Mesodermal cell (in vitro differentiated cells): ENCODE data around the gene PDE9A.

Source experiments
- H3K27ac ChIP-seq: 2 replicates; pipeline ENCODE4 v1.7.0; 2013; ENCODE audit warnings: mild to moderate bottlenecking, low read depth, low read length, moderate library complexity; ENCODE audit not compliant: severe bottlenecking
- H3K36me3 ChIP-seq: 2 replicates; pipeline ENCODE4 v1.7.1; 2013; ENCODE audit warnings: mild to moderate bottlenecking, low read length, moderate library complexity; ENCODE audit not compliant: control insufficient read depth, insufficient read depth
- H3K4me1 ChIP-seq: one replicate; pipeline ENCODE4 v1.7.1; 2013; ENCODE audit warnings: mild to moderate bottlenecking, low read length; ENCODE audit not compliant: insufficient read depth, control insufficient read depth, poor library complexity, severe bottlenecking
- H3K4me3 ChIP-seq: 2 replicates; pipeline ENCODE4 v1.7.0; 2013; ENCODE audit warnings: low read length, control low read depth, mild to moderate bottlenecking; ENCODE audit not compliant: insufficient read depth, poor library complexity, severe bottlenecking; ENCODE audit errors: extremely low read depth
- H3K9me3 ChIP-seq: 2 replicates; pipeline ENCODE4 v1.7.1; 2013; ENCODE audit warnings: mild to moderate bottlenecking, low read length, moderate library complexity; ENCODE audit not compliant: control insufficient read depth
- WGBS, 2 experiments: methylation state at CpG; one replicate each; pipeline ENCODE4 v1.1.5; 2013; ENCODE audit warnings: missing lambda C conversion rate in 2 of 2; ENCODE audit not compliant: insufficient coverage in 2 of 2; 5-methylcytosine and 5-hydroxymethylcytosine counted together

The PDE9A gene

GRCh38 chr21:42666925-42667324 lies 13.5 kb downstream of the PDE9A start:
- Histone ChIP-seq H3K4me1 (no peaks in the 10 kb centered on the region), H3K4me3 (no peak overlapping the region), H3K9me3 (peaks cover 3% of the 10 kb centered on the region), H3K36me3 (peaks cover 20% of the 10 kb centered on the region), H3K27ac (no peak overlapping the region)
- WGBS, 2 experiments, result 93 to 98% methylated on average over 9 to 10 of the region's 11 CpGs

- H3K4me1 ChIP-seq, result peaks cover 4% of the 10 kb centered on the region
- H3K9me3 ChIP-seq, result peaks cover 3% of the 10 kb centered on the region
- WGBS, 2 experiments, result 85 to 88% methylated on average over 32 of the region's 34 CpGs
- H3K27ac ChIP-seq, result no peak overlapping the region
- no peak overlapping the region for H3K4me3 ChIP-seq
- H3K36me3 ChIP-seq, result peaks cover 13% of the 10 kb centered on the region
Measured at GRCh38 chr21:42668298-42668992, 15.0 kb downstream of the PDE9A start.

- no peak overlapping the region for H3K27ac ChIP-seq
- peaks cover 3% of the 10 kb centered on the region for H3K9me3 ChIP-seq
- 63 to 69% methylated on average over 10 to 13 of the region's 13 CpGs for WGBS, 2 experiments
- H3K4me3 ChIP-seq, result no peak overlapping the region
- peaks cover 13% of the 10 kb centered on the region for H3K36me3 ChIP-seq
- H3K4me1 ChIP-seq, result peaks cover 10% of the 10 kb centered on the region
Measured at GRCh38 chr21:42669041-42669440, 15.6 kb downstream of the PDE9A start.

- peaks cover 13% of the 10 kb centered on the region for H3K36me3 ChIP-seq
- H3K9me3 ChIP-seq, result peaks cover 3% of the 10 kb centered on the region
- H3K4me1 ChIP-seq, result peaks cover 19% of the 10 kb centered on the region
- 80 to 84% methylated on average over 8 of the region's 8 CpGs for WGBS, 2 experiments
- no peak overlapping the region for H3K4me3 ChIP-seq
- no peak overlapping the region for H3K27ac ChIP-seq
Measured at GRCh38 chr21:42670058-42670880, 16.8 kb downstream of the PDE9A start.

GRCh38 chr21:42670884-42671283 lies 17.5 kb downstream of the PDE9A start:
- peaks cover 19% of the 10 kb centered on the region for H3K4me1 ChIP-seq
- H3K36me3 ChIP-seq, result peaks cover 7% of the 10 kb centered on the region
- no peak overlapping the region for H3K27ac ChIP-seq
- H3K9me3 ChIP-seq, result no peaks in the 10 kb centered on the region
- no peak overlapping the region for H3K4me3 ChIP-seq
- 93 to 97% methylated on average over 7 of the region's 9 CpGs for WGBS, 2 experiments

GRCh38 chr21:42671778-42672593 lies 18.6 kb downstream of the PDE9A start:
- 92 to 94% methylated on average over 7 to 9 of the region's 15 CpGs for WGBS, 2 experiments
- Histone ChIP-seq H3K4me3 (no peak overlapping the region), H3K27ac (no peak overlapping the region), H3K9me3 (no peaks in the 10 kb centered on the region), H3K36me3 (peaks cover 4% of the 10 kb centered on the region), H3K4me1 (peaks cover 19% of the 10 kb centered on the region)

GRCh38 chr21:42672699-42673458 lies 19.5 kb downstream of the PDE9A start:
- Histone ChIP-seq H3K4me3 (no peak overlapping the region), H3K27ac (peak overlapping the region; percentile 63), H3K9me3 (no peaks in the 10 kb centered on the region), H3K36me3 (peaks cover 3% of the 10 kb centered on the region), H3K4me1 (peaks cover 19% of the 10 kb centered on the region)
- 71 to 73% methylated on average over 18 to 20 of the region's 24 CpGs for WGBS, 2 experiments

GRCh38 chr21:42673633-42674328 lies 20.4 kb downstream of the PDE9A start:
- 81 to 83% methylated on average over 19 to 20 of the region's 23 CpGs for WGBS, 2 experiments
- Histone ChIP-seq H3K9me3 (no peaks in the 10 kb centered on the region), H3K4me1 (peaks cover 19% of the 10 kb centered on the region), H3K27ac (peak overlapping the region; percentile 63), H3K36me3 (peaks cover 3% of the 10 kb centered on the region), H3K4me3 (no peak overlapping the region)

GRCh38 chr21:42674351-42674940 lies 21.0 kb downstream of the PDE9A start:
- Histone ChIP-seq H3K4me3 (no peak overlapping the region), H3K4me1 (peaks cover 21% of the 10 kb centered on the region), H3K27ac (peak overlapping the region; percentile 49), H3K9me3 (no peaks in the 10 kb centered on the region), H3K36me3 (peaks cover 3% of the 10 kb centered on the region)
- WGBS, 2 experiments, result 13 to 21% methylated on average over 8 to 9 of the region's 14 CpGs
